GM12874 (cell line): ENCODE measurements around the gene INHBC.

Source experiments
- TF ChIP-seq, protein P1 (sequence below): IDR thresholded peaks from 2 replicates; pipeline ENCODE4 v1.5.1; 2011; ENCODE audit warnings: low read depth, mild to moderate bottlenecking, control low read depth, low read length, moderate library complexity; ENCODE audit not compliant: insufficient read depth

The INHBC gene

DNA sequence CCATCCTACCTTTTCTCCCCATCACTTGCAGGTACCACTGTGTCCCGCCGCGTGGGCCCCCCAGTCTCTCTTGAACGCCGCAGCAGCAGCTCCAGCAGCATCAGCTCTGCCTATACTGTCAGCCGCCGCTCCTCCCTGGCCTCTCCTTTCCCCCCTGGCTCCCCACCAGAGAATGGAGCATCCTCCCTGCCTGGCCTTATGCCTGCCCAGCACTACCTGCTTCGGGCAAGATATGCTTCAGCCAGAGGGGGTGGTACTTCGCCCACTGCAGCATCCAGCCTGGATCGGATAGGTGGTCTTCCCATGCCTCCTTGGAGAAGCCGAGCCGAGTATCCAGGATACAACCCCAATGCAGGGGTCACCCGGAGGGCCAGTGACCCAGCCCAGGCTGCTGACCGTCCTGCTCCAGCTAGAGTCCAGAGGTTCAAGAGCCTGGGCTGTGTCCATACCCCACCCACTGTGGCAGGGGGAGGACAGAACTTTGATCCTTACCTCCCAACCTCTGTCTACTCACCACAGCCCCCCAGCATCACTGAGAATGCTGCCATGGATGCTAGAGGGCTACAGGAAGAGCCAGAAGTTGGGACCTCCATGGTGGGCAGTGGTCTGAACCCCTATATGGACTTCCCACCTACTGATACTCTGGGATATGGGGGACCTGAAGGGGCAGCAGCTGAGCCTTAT lies 35.8 kb downstream of the INHBC start:
- TF ChIP-seq, protein P1, sequence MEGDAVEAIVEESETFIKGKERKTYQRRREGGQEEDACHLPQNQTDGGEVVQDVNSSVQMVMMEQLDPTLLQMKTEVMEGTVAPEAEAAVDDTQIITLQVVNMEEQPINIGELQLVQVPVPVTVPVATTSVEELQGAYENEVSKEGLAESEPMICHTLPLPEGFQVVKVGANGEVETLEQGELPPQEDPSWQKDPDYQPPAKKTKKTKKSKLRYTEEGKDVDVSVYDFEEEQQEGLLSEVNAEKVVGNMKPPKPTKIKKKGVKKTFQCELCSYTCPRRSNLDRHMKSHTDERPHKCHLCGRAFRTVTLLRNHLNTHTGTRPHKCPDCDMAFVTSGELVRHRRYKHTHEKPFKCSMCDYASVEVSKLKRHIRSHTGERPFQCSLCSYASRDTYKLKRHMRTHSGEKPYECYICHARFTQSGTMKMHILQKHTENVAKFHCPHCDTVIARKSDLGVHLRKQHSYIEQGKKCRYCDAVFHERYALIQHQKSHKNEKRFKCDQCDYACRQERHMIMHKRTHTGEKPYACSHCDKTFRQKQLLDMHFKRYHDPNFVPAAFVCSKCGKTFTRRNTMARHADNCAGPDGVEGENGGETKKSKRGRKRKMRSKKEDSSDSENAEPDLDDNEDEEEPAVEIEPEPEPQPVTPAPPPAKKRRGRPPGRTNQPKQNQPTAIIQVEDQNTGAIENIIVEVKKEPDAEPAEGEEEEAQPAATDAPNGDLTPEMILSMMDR = no peak

DNA sequence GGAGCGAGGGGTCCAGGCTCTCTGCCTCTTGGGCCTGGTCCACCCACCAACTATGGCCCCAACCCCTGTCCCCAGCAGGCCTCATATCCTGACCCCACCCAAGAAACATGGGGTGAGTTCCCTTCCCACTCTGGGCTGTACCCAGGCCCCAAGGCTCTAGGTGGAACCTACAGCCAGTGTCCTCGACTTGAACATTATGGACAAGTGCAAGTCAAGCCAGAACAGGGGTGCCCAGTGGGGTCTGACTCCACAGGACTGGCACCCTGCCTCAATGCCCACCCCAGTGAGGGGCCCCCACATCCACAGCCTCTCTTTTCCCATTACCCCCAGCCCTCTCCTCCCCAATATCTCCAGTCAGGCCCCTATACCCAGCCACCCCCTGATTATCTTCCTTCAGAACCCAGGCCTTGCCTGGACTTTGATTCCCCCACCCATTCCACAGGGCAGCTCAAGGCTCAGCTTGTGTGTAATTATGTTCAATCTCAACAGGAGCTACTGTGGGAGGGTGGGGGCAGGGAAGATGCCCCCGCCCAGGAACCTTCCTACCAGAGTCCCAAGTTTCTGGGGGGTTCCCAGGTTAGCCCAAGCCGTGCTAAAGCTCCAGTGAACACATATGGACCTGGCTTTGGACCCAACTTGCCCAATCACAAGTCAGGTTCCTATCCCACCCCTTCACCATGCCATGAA lies 36.5 kb downstream of the INHBC start:
- TF ChIP-seq, protein P1 = no peak

DNA sequence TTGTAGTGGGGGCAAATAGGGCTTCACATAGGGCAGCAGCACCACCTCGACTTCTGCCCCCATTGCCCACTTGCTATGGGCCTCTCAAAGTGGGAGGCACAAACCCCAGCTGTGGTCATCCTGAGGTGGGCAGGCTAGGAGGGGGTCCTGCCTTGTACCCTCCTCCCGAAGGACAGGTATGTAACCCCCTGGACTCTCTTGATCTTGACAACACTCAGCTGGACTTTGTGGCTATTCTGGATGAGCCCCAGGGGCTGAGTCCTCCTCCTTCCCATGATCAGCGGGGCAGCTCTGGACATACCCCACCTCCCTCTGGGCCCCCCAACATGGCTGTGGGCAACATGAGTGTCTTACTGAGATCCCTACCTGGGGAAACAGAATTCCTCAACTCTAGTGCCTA lies 37.1 kb downstream of the INHBC start:
- TF ChIP-seq, protein P1 = no peak

DNA sequence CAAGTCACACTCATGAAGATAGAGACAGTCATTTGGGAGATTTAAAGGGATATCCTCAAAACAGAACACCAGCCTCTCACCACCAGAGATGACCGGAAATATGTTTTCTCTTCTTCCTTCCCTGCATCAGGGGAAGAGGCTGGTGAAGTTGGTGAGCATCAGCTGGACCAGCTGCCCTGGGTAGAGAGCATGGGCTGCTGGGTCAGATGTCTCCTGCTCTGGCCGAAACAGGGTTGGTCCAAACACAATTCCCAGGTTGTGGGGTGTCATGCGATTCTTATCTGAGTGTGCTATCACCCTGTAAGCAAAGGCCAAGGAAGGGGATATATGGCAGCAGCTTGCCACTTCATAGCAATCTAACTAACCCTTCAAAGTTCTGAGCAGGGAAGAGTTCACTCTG lies 37.8 kb downstream of the INHBC start:
- TF ChIP-seq, protein P1 = no peak

DNA sequence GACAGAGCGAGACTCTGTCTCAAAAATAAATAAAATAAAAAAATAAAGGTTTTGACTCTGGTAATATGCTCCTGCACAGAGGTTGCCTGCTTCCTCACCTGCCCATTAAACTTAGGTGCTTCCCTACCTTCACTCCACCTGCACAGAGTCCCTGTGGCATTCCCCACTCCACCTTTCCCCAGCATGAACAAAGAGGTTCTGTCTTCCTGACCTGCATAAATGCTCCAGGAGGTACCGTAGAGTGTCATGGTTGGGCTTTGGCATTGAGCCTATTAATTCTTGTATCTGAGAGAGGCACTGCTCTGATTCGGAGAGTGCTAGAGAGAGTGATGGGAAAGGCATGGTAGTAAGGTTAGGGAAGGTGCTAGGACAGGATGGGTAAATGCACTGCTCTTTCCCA lies 38.8 kb downstream of the INHBC start:
- TF ChIP-seq, protein P1 = no peak

DNA sequence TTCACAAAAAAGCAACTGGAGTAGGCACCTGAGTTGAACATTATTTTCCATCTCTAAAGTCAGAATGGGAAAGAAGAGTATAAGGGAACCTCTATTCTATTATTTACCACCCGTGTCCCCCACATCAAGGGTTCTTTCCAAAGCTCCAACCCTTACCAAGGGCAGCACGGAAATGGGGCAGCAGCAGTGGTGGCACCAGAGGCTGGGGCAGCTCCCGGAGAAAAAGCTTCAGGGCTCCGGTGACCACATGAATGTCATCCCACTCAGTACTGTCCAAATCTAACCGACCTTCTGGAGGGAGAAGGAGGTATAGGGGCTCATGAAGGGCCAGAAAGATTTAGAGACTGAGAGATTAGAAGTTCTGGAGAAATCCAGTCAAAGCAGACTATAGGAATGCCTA lies 39.3 kb downstream of the INHBC start:
- TF ChIP-seq, protein P1 = no peak

DNA sequence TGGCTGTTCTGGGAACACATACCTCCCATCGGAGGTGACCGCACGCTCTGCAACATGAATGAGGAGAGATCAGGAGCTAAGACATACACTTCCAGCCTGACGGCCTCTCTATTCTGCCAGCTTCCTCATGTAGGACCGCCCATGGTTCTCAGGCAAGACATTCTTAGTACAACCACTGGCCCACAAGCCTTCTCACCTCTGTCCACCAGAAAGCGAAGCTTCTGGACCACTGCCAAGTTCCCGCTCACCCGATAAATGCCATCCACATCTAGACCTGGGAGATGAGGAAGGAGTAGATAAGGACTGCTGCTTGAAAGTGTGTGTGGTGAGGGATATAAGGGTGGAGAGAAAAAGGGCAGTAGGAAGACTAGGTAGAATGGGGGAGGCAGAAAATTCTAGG lies 39.8 kb downstream of the INHBC start:
- TF ChIP-seq, protein P1 = no peak
